K562 (cell line): ENCODE results near the gene GZF1. TPM values are rescaled to one million over a fixed set of nuclear protein-coding genes. Genes with fewer than 3 reads are reported as not detected.

Experiments used
- BRD4 ChIP-seq: fragments of 200-600 bp; sonication (generic); IDR thresholded peaks from 2 replicates; pipeline ENCODE4 v1.6.1; 2017; ENCODE audit warnings: inconsistent platforms
- CBX5 ChIP-seq: IDR thresholded peaks from 2 replicates; pipeline ENCODE4 v1.6.1; 2014; ENCODE audit warnings: low read depth, borderline replicate concordance
- CSDE1 ChIP-seq, 2 experiments: fragments of 450-650 bp; IDR thresholded peaks; 2 replicates each; pipeline ENCODE4 v1.6.1; 2016; ENCODE audit warnings: mild to moderate bottlenecking in 1 of 2
- FOXA3 ChIP-seq, 2 experiments: fragments of 450-650 bp in 1 of 2; sonication (generic) in 1 of 2; formaldehyde crosslinking; IDR thresholded peaks in 1 of 2; conservative IDR thresholded peaks in 1 of 2; 2 replicates each; pipeline versions ENCODE4 v1.4.0 to v1.8.0; 2020 to 2022; ENCODE audit warnings: mild to moderate bottlenecking in 2 of 2, missing genetic modification reagents in 1 of 2
- MIER1 ChIP-seq: fragments of 450-650 bp; IDR thresholded peaks from 2 replicates; pipeline ENCODE4 v1.6.1; 2016; ENCODE audit warnings: antibody characterized with exemption, mild to moderate bottlenecking, low read depth
- POLR3A ChIP-seq: IDR thresholded peaks from 2 replicates; pipeline ENCODE4 v1.6.1; 2011; ENCODE audit warnings: borderline replicate concordance, mild to moderate bottlenecking, moderate library complexity; ENCODE audit not compliant: insufficient read length, insufficient read depth; ENCODE audit errors: extremely low read depth
- RAD21 ChIP-seq, 2 experiments: fragments of 250-450 bp in 1 of 2; fragments of 450-650 bp in 1 of 2; sonication (Bioruptor Pico) in 1 of 2; formaldehyde crosslinking in 1 of 2; IDR thresholded peaks in 1 of 2; conservative IDR thresholded peaks in 1 of 2; 2 replicates each; pipeline versions ENCODE4 v1.4.0 to v1.8.0; 2020 to 2022; ENCODE audit warnings: mild to moderate bottlenecking in 2 of 2, moderate library complexity in 1 of 2
- RCOR1 ChIP-seq, 2 experiments: IDR thresholded peaks; 2 replicates each; pipeline ENCODE4 v1.6.1; 2012; ENCODE audit warnings: low read depth in 2 of 2, low read length in 2 of 2, borderline replicate concordance in 1 of 2, improper control_type of control experiment in 1 of 2
- SETDB1 ChIP-seq: IDR thresholded peaks from one replicate; pipeline ENCODE4 v1.6.1; 2012; ENCODE audit warnings: low read length, control low read depth, inconsistent platforms
- SMAD3 ChIP-seq: fragments of 450-650 bp; formaldehyde crosslinking; conservative IDR thresholded peaks from 2 replicates; pipeline ENCODE4 v1.4.0; 2020; ENCODE audit warnings: mild to moderate bottlenecking
- SMARCE1 ChIP-seq: fragments of 450-650 bp; IDR thresholded peaks from 2 replicates; pipeline ENCODE4 v1.7.1; 2016; ENCODE audit warnings: mild to moderate bottlenecking
- SRSF1 ChIP-seq: fragments of 200-400 bp; formaldehyde crosslinking; IDR thresholded peaks from 2 replicates; pipeline ENCODE4 v1.6.1; 2017; ENCODE audit warnings: mild to moderate bottlenecking, low read depth, low read length, moderate library complexity
- SRSF7 ChIP-seq: fragments of 200-400 bp; formaldehyde crosslinking; optimal IDR thresholded peaks from 2 replicates; pipeline ENCODE3; 2017; ENCODE audit warnings: mild to moderate bottlenecking, low read depth, low read length
- ZBTB12 ChIP-seq: fragments of 250-450 bp; sonication (Bioruptor Pico); IDR thresholded peaks from 2 replicates; pipeline ENCODE4 v1.4.0; 2020
- ZNF263 ChIP-seq: sonication (generic); formaldehyde crosslinking; IDR thresholded peaks from 2 replicates; pipeline ENCODE4 v1.8.0; 2022; ENCODE audit warnings: mild to moderate bottlenecking, missing genetic modification reagents, borderline replicate concordance
- ZNF407 ChIP-seq: fragments of 450-650 bp; IDR thresholded peaks from 2 replicates; pipeline ENCODE4 v1.6.1; 2016; ENCODE audit warnings: low read depth
- ZNF589 ChIP-seq: fragments of 200-800 bp; sonication (Bioruptor generic); IDR thresholded peaks from 2 replicates; pipeline ENCODE4 v1.6.1; 2016; ENCODE audit warnings: low read depth, missing genetic modification characterization, missing compliant biosample characterization
- polyA plus RNA-seq, 8 experiments: library from polyadenylated mRNA; depleted of rRNA in 4 of 8; stranded (reverse) in 5 of 8; unstranded in 3 of 8; fragments of >200 nt; fragmentation: Nextera tagmentation in 2 of 8; fragmentation: Illumina TruSeq in 1 of 8; extraction: Ambion mirVana in 2 of 8; extraction: Trizol in 1 of 8; gene quantifications; 2 replicates each; pipeline versions ENCODE4 v1.2.1 to v1.2.3, GENCODE V29; 2011 to 2014; ENCODE audit warnings: inconsistent platforms in 1 of 8, missing spikeins in 1 of 8
- total RNA-seq, 7 experiments: library from RNA; depleted of rRNA in 6 of 7; stranded (reverse); fragments of >200 nt in 6 of 7; fragmentation: Illumina TruSeq in 2 of 7; extraction: Trizol in 2 of 7; gene quantifications; 2 replicates each; pipeline versions ENCODE4 v1.2.1 to v1.2.3, GENCODE V29; 2011 to 2021; ENCODE audit warnings: low replicate concordance in 1 of 7
- TF ChIP-seq, protein P1 (sequence below): fragments of 250-450 bp; sonication (Bioruptor Pico); IDR thresholded peaks from 2 replicates; pipeline ENCODE4 v1.5.0; 2022; ENCODE audit warnings: mild to moderate bottlenecking

GZF1 gene
- total and polyA plus RNA-seq, 9 of the 15 experiments (the other 6 are each of a cell fraction or from before 2014, with no cell fraction given) = 1.2 to 15.7 (median 7.4) TPM

GRCh38 chr20:23366384-23366783 is 4.4 kb downstream of the GZF1 start (continued):
- TF ChIP-seq ZNF263 (no peak), SMAD3 (no peak), BRD4 (no peak), ZNF589 (CRISPR knock-in tag) (no peak), RCOR1 (IDR thresholded peaks at IDR 0.05; ENCODE audit: borderline replicate concordance in 1 of 2, low read depth in 2 of 2, low read length in 2 of 2) (peak in 1 of 2 experiments; percentile 44; a peak in 1 of 4 replicates), SRSF7 (no peak), POLR3A (no peak), ZNF407 (no peak), SRSF1 (no peak), SMARCE1 (peak; percentile 53; the same call in 1 of the 2 replicates), MIER1 (no peak), CSDE1 (IDR thresholded peaks at IDR 0.05) (no peak), ZBTB12 (CRISPR knock-in tag) (no peak), FOXA3 (CRISPR knock-in tag; conservative IDR thresholded peaks at IDR 0.05 in 1 of 2, IDR thresholded peaks at IDR 0.05 in 1 of 2) (peak in 1 of 2 experiments; percentile 50; a peak in 2 of 4 replicates), CBX5 (no peak), RAD21 (CRISPR knock-in tag; conservative IDR thresholded peaks at IDR 0.05 in 1 of 2, IDR thresholded peaks at IDR 0.05 in 1 of 2) (no peak), SETDB1 (no peak)
- TF ChIP-seq, protein P1, sequence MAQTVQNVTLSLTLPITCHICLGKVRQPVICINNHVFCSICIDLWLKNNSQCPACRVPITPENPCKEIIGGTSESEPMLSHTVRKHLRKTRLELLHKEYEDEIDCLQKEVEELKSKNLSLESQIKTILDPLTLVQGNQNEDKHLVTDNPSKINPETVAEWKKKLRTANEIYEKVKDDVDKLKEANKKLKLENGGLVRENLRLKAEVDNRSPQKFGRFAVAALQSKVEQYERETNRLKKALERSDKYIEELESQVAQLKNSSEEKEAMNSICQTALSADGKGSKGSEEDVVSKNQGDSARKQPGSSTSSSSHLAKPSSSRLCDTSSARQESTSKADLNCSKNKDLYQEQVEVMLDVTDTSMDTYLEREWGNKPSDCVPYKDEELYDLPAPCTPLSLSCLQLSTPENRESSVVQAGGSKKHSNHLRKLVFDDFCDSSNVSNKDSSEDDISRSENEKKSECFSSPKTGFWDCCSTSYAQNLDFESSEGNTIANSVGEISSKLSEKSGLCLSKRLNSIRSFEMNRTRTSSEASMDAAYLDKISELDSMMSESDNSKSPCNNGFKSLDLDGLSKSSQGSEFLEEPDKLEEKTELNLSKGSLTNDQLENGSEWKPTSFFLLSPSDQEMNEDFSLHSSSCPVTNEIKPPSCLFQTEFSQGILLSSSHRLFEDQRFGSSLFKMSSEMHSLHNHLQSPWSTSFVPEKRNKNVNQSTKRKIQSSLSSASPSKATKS (CRISPR knock-in tag) = no peak
